ENCODE measurements around the gene MAP3K4.
A peak's percentile ranks its signal among the peaks of the same experiment; 100 is the strongest.
"Not testable (repeated sequence)": the region's sequence is repeated elsewhere in the genome, so short reads cannot be mapped to it uniquely, and the experiment has no call there.

The MAP3K4 gene

GRCh38 chr6:160972594-160972993 is 19.0 kb upstream of the MAP3K4 start:
- not testable (repeated sequence) for DNase-seq

- no peak for DNase-seq
These were observed 18.0 kb upstream of the MAP3K4 start for GRCh38 chr6:160973311-160974250.

GRCh38 chr6:160974304-160974771 is 17.2 kb upstream of the MAP3K4 start:
- DNase-seq = no peak

GRCh38 chr6:160975162-160975561 is 16.4 kb upstream of the MAP3K4 start:
- no peak for DNase-seq

- not testable (repeated sequence) for DNase-seq
These were observed 15.6 kb upstream of the MAP3K4 start for GRCh38 chr6:160975961-160976360.

DNA sequence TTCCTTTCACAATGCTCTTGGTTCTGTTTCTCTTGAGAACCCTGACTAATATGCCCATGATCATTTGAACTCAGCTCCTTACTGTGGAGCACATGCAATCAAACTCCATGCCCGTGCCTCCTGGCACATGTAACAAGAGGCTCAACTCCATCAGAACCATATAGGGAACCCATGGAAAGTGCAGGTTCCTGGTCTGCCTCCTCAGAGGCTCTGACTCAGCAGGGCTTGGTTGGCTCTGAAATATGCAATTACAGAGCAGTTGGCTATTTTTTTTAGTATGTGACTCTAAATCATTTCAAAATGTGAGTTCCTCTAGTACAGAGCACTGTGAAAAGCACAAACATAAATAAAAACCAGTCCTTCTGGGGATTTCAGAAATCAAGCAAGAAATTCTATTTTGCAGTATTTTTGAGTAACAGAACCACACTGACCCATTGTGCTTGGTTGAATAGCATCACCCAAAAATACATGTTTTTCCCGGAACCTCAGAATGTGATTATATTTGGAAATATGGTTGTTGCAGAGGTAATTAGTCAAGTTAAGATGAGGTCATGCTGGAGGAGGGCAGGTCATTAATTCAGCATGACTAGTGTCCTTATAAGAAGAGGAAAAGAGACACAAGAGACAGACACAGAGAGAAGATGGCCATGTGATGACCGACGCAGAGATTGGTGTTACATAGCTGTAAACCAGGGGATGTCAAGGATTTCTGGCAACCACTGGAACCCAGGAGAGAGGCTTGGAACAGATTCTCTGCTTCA is 13.2 kb upstream of the MAP3K4 start:
- no peak for DNase-seq

DNA sequence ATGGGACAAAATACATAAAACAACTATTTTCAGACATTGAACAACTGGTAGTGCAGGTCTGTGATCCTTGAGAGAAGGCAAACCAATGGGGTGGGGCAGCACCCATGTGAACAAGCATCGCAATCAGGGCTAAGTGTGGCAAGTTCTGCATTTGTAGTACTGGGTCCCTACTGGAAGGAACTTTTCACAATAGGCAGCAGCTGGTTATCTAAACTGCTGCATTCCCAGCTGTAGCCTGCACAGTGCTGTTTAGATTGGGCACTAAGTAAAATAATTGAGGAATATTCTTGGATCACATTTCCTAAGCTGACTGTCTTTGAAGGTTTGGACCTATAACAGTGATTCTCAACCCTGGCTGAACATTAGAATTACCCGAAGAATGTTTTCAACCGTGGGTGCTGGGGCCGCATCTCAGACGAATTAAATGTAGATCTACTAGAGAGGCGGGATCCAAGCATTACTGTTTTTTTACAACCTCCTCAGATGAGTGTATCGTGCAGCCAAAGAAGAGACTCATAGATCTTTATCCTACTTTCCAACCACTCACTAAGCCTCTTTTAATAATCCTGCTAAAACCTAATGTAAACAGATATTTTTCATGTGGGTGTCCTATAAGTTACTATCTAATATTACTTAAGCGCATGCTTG is 12.4 kb upstream of the MAP3K4 start:
- no peak for DNase-seq

GRCh38 chr6:160983377-160983948 is 8.1 kb upstream of the MAP3K4 start:
- not testable (repeated sequence) for DNase-seq

GRCh38 chr6:160986851-160987250 is 4.7 kb upstream of the MAP3K4 start:
- DNase-seq = no peak

DNA sequence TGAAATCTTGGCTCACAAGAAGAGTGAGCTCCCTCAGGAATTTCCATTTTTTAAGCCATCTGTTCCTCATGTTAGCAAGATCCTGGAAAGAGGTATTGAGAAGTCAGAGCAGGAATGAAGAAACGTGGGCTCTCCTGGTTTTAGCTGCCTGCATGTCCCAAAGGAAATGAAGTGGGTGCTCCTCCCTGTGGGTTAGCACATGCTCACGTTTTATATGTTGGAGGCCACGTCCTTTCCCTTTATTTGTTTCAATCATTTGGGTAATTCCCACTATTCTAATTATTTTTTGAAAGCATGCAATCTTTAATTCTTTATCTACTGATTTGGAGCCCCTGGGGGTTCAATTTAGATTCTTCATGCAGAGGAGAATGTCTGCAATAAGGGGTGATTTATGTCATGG is 4.3 kb upstream of the MAP3K4 start:
- DNase-seq = no peak

GRCh38 chr6:160990847-160991405 is 643 bp upstream of the MAP3K4 start:
- no peak for DNase-seq

GRCh38 chr6:160992061-160992979 is 751 bp downstream of the MAP3K4 start:
- peak; percentile 66 for DNase-seq

GRCh38 chr6:160992980-160993314 is 1.4 kb downstream of the MAP3K4 start:
- DNase-seq = no peak

GRCh38 chr6:160995271-160995670 is 3.7 kb downstream of the MAP3K4 start:
- DNase-seq = no peak

DNA sequence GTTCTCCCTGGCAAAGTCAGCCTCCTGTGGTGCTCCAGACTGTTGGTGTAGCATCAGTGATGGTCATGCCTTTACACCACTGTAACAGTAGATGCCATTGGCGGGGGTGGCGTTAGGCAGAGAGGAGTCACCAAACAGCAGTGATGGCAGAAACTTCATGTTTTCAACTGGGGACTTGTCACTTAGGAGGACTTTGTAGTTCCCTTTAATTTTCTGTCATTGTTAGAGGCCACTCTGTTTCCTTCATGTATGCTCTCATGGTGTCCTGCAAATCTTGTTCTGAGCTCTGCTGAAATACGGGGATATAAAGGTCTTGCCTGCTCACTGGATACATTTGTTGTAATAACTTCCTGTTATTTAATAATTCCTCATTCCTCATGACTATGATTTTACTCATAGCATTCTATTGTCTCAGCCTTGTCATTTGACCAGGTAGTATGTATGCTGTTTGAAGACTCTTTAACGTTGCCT is 4.6 kb downstream of the MAP3K4 start:
- no peak for DNase-seq

GRCh38 chr6:160998217-160998616 is 6.6 kb downstream of the MAP3K4 start:
- DNase-seq = no peak

- no peak for DNase-seq
These were observed 7.2 kb downstream of the MAP3K4 start for GRCh38 chr6:160998766-160999165.

DNA sequence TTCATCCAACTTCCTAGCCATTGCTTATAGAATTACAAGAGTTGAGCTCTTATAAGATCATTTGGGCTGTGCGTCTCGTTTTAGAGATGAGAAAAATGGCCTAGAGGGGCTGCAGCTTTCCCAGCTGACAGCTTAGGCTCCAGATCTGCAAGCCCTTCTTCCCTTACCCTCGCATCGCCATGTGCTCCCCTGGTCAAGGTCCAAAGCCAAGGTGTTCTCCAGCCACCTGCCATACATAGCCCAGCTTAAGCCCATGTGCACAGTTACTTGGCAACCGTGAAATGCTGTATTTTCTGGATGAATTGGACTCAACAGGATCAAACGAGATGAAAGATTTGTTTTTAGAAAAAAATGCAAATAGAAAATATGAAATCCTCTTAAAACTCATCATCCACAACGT is 7.9 kb downstream of the MAP3K4 start:
- DNase-seq = no peak

DNA sequence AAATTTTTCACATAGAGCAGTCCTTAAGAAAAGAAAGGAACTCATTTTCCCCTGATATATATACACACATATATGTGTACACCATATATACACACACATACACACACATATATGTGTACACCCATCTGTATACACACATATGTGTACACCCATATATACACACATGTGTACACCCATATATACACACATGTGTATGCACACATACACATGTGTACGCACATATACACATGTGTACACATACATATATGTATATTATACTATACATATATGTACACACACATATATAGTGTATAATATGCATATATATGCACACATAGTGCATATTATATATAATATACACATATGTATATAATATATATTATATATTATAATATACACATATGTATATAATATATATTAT is 9.1 kb downstream of the MAP3K4 start:
- no peak for DNase-seq

DNA sequence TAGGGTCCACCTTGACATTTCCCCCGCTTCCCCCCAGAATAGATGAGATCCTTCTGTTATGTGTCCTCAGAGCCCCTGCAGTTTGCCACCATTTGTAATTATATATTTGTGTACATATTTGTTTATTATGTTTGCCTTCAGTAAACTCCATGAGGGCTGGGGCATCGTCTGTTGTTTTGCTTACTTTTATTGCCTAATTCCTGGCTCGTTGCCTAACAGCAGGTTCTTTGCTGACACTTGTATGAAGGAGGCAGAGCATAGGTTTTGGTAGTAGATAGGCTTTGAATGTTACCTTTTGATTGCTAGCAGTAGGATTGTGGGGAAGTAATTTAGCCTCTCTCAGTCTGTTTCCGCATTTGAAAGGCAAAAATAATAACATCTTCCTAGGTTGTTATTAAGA is 9.9 kb downstream of the MAP3K4 start:
- no peak for DNase-seq

GRCh38 chr6:161003336-161003735 is 11.8 kb downstream of the MAP3K4 start:
- no peak for DNase-seq

- no peak for DNase-seq
These were observed 16.7 kb downstream of the MAP3K4 start for GRCh38 chr6:161008245-161008644.
